GM23338 (cell line): ENCODE measurements around the gene CMIP.

ENCODE experiments used
- CREB1 ChIP-seq: fragments of 250-450 bp; sonication (Bioruptor Pico); IDR thresholded peaks from 2 replicates; pipeline ENCODE4 v1.5.0; 2020; ENCODE audit warnings: low read depth, mild to moderate bottlenecking, moderate library complexity
- CTCF ChIP-seq, 2 experiments: fragments of 200-600 bp in 1 of 2; sonication (generic) in 1 of 2; conservative IDR thresholded peaks; 2 replicates each; pipeline versions ENCODE4 v1.5.1 to v1.6.1; 2016 to 2017; ENCODE audit warnings: antibody characterized with exemption in 2 of 2, low read depth in 2 of 2, mild to moderate bottlenecking in 2 of 2, moderate library complexity in 1 of 2
- ETS1 ChIP-seq: IDR thresholded peaks from 2 replicates; pipeline ENCODE4 v1.6.1; 2016; ENCODE audit warnings: antibody characterized with exemption
- EZH2 ChIP-seq: fragments of 200-600 bp; sonication (generic); IDR thresholded peaks from one replicate; pipeline ENCODE4 v1.8.0; 2017; ENCODE audit warnings: antibody characterized with exemption, mild to moderate bottlenecking, low read depth; ENCODE audit not compliant: unreplicated experiment
- EZH2phosphoT487 ChIP-seq: fragments of 200-600 bp; sonication (generic); IDR thresholded peaks from one replicate; pipeline ENCODE4 v1.8.1; 2018; ENCODE audit warnings: antibody characterized with exemption; ENCODE audit not compliant: unreplicated experiment
- NANOG ChIP-seq: IDR thresholded peaks from 2 replicates; pipeline ENCODE4 v1.6.1; 2016; ENCODE audit warnings: antibody characterized with exemption, borderline replicate concordance
- POLR2AphosphoS5 ChIP-seq: IDR thresholded peaks from 2 replicates; pipeline ENCODE4 v1.6.1; 2016; ENCODE audit warnings: antibody characterized with exemption, low read depth
- REST ChIP-seq: IDR thresholded peaks from one replicate; pipeline ENCODE4 v1.6.1; 2018; ENCODE audit warnings: antibody characterized with exemption; ENCODE audit not compliant: unreplicated experiment
- STAT1 ChIP-seq: IDR thresholded peaks from one replicate; pipeline ENCODE4 v1.6.1; 2016; ENCODE audit warnings: antibody characterized with exemption; ENCODE audit not compliant: unreplicated experiment
- ZNF331 ChIP-seq: fragments of 250-450 bp; sonication (Bioruptor Pico); IDR thresholded peaks from 2 replicates; pipeline ENCODE4 v1.5.0; 2020; ENCODE audit warnings: low read depth, mild to moderate bottlenecking, moderate library complexity

DNA sequence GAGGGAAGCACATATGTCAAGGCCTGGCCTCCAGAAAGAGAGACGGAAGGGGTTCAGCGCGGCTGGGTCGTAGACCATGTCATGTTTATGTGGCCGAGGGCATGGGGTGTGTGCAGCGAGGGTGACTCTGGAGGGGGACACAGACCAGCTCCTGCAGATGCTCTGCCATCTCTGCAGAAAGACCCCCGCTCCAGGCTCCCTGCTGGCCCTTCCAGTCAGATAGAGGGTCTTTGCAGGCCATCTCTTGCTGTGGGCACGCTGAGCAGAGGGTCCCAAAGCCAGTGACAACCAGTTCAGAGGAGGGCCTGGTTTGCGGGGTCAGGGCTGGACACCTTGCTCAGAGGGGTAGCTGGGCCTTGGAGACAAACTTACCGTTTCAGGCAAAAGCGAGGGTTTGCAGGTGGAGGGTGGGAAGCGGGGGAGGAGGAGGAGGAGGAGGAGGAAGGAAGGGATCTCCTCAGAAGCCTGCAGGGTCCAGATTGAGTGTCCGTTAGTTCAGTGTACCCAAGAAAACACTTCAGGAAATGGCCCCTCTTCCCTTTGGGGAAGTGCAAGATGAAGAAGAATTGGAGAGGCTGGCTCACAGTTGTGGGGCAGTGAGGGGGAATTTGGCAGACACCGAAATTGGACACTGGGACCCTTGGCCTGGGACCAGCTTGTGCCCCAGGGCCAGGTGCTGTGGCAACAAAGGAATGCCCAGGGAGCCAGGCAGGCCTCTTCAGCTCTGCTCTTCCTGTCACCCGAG, 102.8 kb downstream of the CMIP start:
- TF ChIP-seq POLR2AphosphoS5 = no peak
- TF ChIP-seq EZH2phosphoT487 = no peak
- no peak for TF ChIP-seq EZH2
- TF ChIP-seq CTCF (conservative IDR thresholded peaks at IDR 0.05; ENCODE audit: low read depth in 2 of 2) = no peak
- no peak for TF ChIP-seq REST
- TF ChIP-seq CREB1 (CRISPR knock-in tag) = no peak
- no peak for TF ChIP-seq NANOG
- TF ChIP-seq ZNF331 (CRISPR knock-in tag) = no peak
- TF ChIP-seq STAT1 = no peak
- no peak for TF ChIP-seq ETS1
